Peyer's patch (tissue), 4 donors: Measurements from ENCODE around the gene JAZF1.

ENCODE experiments used
- POLR2A ChIP-seq, 2 donors: fragments of 450-650 bp; IDR thresholded peaks; one replicate each; pipeline ENCODE4 v1.5.1; 2017; ENCODE audit warnings: antibody characterized with exemption in 2 of 2, mild to moderate bottlenecking in 2 of 2, moderate library complexity in 2 of 2
- TF ChIP-seq, protein P1 (sequence below), 6 experiments: fragments of 450-650 bp in 4 of 6; fragments of 200-600 bp in 2 of 6; sonication (generic) in 1 of 6; IDR thresholded peaks; one replicate each; pipeline ENCODE4 v1.5.1; 2017 to 2019; ENCODE audit warnings: antibody characterized with exemption in 6 of 6, mild to moderate bottlenecking in 3 of 6, moderate library complexity in 1 of 6

DNA sequence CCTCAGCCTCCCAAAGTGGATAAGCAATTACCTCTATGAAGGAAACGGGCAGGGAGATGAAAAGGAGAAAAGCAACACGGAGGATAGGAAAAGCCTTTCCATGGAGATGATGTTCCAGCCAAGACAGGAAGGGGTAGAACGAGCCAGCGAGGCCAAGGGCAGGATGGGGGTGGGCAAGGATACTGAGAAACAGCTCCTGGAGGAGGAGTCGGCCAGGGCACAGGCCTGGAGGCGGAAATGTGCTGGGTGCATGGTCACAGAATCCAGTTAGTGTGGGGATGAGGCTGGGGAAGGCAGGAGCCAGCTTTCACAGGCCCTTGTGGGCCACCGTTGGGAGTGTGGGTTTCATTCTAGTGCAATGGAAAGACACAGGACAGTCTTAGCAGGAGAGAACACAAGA is 162.6 kb downstream of the JAZF1 start:
- TF ChIP-seq, protein P1, sequence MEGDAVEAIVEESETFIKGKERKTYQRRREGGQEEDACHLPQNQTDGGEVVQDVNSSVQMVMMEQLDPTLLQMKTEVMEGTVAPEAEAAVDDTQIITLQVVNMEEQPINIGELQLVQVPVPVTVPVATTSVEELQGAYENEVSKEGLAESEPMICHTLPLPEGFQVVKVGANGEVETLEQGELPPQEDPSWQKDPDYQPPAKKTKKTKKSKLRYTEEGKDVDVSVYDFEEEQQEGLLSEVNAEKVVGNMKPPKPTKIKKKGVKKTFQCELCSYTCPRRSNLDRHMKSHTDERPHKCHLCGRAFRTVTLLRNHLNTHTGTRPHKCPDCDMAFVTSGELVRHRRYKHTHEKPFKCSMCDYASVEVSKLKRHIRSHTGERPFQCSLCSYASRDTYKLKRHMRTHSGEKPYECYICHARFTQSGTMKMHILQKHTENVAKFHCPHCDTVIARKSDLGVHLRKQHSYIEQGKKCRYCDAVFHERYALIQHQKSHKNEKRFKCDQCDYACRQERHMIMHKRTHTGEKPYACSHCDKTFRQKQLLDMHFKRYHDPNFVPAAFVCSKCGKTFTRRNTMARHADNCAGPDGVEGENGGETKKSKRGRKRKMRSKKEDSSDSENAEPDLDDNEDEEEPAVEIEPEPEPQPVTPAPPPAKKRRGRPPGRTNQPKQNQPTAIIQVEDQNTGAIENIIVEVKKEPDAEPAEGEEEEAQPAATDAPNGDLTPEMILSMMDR (IDR thresholded peaks at IDR 0.05): no peak
- no peak for TF ChIP-seq POLR2A (IDR thresholded peaks at IDR 0.05)
